NOMO-1 (cell line): ENCODE measurements around the gene LIMA1.
A peak's percentile ranks its signal among the peaks of the same experiment; 100 is the strongest.
"Not testable (repeated sequence)": the region's sequence is repeated elsewhere in the genome, so short reads cannot be mapped to it uniquely, and the experiment has no call there.

ENCODE experiments used
- DNase-seq, 2 experiments: peaks; one replicate each; lab custom pipeline; 2025; ENCODE audit not compliant: unreplicated experiment in 2 of 2; lab: John Stamatoyannopoulos, UW

The LIMA1 gene

DNA sequence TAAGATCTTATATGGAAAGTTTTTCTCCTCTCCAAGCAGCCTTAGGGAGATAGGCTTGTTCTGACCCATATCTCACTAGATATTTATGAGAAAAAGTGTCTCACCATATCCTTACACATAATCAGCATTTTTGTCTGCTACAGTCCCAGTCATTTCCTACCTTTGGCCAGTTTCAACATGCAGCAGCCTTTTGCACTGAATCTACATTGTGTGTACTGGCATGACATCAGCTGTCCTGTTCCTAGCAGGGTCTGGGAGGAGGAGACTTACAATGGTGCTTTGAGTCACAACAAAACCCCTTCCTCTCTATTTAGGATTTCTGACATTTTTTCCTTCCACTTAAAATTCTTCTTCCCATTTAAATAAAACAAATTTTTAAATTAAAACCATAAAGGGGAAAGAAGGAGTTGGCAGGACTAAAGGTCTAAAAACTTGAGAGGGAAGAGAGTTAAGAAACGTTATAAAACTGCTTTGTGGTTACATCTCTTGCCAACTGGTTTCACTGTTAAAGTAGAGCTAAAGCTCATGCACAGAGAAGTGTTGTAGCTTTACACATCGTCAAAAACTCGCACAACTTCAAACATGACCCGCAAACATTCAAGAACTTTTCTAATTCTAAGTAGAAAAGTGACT lies 62.8 kb downstream of the LIMA1 start:
- peak in 1 of 2 experiments; percentile 38 for DNase-seq

DNA sequence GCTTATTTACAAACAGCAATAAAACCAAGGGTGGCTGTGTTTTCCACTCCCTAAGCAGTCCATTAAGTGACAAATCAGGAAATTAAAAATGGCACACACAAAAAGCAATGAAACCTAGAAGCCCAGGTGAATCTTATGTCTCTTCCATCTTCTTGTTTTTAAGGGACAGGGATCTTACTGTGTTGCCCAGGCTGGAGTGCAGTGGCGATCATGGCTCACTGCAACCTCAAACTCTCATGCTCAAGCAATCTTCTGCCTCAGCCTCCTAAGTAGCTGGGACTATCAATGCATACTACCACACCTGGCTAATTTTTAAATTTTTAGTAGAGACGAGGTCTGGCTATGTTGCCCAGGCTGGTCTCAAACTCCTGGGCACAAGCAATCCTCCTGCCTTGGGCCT lies 63.8 kb downstream of the LIMA1 start:
- no peak for DNase-seq

DNA sequence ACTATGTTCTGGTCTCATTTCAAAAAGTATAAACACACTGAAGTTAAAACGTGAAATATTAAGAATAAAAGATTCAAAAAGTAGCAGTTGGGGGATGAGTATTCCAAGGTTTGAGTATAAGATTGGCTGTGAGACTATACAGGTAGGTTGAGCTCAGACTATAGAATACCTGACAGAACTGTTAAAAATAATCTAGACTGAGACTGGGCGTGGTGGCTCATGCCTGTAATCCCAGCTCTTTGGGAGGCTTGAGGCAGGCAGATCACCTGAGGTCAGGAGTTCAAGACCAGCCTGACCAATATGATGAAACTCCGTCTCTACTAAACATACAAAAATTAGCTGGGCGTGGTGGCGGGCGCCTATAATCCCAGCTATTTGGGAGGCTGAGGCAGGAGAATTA lies 64.3 kb downstream of the LIMA1 start:
- not testable (repeated sequence) for DNase-seq

DNA sequence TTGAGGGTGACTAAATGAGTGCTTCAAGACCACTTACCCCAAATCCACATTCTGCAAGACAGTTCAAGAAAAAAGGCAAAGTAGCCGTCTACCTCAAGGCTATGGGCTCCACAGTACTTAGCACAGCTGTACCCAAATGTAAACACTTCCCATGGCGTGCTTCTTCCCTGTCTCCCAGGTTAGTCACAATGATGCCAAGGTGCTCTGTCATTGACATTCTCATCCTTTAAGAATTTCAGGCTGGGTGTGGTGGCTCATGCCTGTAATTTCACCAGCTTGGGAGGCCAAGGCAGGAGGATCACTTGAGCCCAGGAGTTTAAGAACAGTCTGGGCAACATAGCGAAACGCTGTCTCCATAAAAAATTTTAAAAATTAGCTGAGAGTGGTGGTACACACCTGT lies 64.9 kb downstream of the LIMA1 start:
- no peak for DNase-seq

DNA sequence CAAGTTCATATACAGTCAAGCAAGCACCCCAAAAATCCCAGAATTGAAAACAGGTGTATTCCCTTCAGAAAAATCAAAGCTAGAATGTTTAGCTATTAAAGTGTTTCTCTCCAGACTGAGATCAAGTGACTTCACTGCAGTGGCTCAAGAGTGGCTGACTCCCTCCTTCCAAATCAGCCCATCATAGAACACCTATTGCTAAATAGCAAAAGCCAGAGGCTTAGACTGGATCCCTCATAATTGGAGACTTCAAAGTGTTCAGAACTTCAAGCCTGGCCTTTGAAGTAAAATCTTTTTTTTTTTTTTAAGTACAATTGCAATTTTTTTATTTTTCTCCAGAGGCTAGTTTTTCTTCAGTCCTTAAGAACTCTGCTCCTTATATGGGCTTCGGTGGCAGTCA lies 66.1 kb downstream of the LIMA1 start:
- DNase-seq = no peak

DNA sequence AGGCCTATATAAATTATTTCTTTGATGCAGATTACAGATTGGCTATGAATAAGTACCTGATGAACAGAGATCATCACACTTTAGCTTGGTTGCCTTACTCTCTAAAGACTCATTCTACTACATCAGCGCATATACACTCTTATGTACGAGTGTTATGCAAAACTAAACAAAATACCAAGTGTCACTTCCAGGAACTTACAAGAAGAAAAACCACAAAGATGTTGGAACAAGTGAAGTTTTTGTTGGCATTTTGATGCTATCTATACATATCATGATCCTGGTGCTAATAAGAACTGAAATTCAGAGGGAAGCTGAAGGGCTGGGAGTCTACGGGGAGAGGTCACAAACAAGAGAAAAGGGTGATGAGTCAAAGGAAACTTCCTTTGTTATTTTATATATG lies 68.3 kb downstream of the LIMA1 start:
- DNase-seq = no peak

DNA sequence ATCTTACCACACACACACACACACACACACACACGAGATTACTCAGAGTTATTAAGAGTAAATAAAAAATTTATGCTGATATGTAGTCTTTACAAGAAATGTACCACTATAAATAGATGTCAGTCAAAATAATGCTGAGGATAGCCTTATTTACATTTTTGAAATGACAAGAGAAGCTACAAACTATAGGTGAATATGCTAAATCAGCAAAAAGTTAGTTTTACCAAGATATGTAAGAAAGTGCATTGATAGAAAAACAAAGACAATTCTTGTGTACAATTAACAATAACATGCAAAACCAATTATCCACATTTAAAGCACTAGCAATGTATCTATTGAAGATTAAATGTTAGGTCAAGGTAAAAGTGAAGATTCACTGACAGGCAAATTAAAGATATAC lies 69.3 kb downstream of the LIMA1 start:
- DNase-seq = no peak

DNA sequence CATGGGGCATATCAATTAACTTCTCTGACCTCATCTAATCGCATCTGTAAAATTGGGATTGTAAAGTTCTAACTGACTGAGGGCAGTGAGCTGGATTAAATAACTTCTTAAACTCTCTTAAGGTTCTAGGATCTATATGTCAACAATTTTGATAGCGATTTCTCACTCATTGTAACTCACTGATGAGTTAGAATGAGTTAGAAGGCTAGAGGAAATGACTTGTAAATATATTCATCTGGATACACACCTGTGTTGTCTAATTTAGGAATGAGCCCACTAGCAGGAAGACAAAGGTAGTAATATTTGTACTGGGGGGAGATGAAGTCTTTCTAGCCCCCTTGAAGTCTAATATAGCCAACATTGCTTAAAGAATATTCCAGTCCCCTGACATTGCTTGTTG lies 69.9 kb downstream of the LIMA1 start:
- no peak for DNase-seq

DNA sequence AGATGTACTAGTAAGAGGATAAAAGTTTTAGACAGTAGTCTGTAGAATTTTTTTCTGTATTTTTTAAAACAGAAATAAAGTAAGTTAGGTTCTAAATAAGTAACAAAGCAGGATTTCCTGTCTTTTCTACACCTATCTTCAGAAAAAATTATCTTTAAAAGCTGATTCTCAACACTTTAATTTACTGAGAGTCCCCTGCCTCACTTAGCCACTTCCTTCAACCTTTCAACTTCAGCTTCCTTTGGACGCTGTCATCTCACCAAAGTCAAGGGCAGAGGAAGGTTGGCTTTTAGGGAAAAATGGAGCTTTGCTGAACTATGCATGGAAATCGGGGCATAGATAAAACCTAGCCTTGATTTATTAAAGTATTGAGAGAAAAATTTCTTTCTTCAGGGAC lies 71.3 kb downstream of the LIMA1 start:
- DNase-seq = no peak

DNA sequence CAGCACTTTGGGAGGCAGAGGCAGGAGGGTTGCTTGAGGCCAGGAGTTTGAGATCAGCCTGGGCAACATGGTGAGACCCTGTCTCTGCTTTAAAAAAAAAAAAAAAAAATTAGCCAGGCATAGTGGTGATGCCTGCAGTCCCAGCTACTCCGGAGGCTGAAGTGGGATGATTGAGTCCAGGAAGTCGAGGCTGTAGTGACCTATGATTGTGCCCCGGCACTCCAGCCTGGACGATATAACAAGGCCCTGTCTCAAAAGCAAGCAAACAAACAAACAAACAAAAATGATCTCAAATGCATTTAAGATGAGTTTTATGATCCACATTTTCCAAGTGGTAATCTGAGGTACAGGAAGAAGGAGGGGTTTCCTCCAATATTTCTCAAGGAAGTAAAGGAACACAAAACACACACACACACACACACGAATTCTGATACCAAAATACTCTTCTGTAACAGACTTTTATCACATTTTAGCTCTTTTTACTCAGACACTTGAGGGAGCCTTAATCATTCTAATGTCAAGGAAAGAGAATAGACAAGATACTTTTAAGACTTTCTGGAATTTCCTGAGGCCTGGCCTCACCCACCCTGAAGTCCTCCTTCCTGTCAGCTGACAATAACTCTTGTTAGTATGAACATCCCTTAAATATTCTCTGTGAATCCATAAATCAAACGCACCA lies 71.8 kb downstream of the LIMA1 start:
- no peak for DNase-seq

DNA sequence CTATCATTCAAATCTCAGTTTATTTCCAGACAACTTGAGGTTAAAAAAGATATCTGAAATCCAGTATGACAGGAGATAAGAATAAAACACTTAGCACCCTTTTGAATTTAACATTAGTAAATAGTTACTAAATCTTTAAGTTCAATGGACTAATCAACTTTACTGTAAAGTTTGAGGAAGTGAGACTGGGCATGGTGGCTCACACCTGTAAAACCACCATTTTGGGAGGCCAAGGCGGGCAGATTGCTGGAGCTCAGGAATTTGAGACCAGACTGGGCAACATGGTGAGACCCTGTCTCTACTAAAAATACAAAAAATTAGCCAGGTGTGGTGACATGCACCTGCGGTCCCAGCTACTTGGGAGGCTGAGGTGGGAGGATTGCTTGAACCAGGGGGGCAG lies 75.9 kb downstream of the LIMA1 start:
- no peak for DNase-seq

DNA sequence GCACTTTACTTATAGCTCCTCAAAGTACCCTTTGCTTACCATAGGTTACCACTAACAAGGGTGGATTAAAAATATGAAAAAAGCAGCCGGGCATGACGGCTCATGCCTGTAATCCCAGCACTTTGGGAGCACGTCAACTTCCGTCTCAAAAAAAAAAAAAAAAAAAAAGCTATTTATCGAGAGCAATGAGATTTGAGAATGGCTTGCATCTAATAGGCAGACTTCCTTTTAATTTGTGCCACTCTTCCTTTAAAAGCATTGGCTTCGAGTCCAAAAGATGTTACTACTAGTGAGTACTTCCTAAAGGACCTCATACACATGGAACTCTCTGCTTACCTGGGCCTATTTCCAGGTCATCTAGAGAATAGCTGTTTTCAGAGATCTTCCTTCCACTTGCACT lies 77.7 kb downstream of the LIMA1 start:
- no peak for DNase-seq

DNA sequence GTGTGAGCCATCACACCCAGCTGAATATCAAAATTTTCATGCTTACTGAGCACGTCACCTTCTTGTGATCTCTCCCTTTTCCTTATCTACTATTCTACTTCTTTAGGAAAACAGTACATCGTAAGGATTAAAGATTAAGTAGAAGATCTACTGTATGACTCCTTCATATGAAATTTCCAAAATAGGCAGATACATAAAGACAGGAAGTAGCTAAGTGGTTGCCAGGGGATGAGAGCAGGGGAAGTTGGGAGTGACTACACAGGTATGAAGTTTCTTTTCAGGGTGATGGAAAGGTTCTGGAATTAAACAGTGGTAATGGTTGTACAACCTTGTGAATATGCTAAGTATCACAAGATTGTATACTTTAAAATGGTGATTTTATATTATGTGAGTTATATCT lies 79.6 kb downstream of the LIMA1 start:
- no peak for DNase-seq

DNA sequence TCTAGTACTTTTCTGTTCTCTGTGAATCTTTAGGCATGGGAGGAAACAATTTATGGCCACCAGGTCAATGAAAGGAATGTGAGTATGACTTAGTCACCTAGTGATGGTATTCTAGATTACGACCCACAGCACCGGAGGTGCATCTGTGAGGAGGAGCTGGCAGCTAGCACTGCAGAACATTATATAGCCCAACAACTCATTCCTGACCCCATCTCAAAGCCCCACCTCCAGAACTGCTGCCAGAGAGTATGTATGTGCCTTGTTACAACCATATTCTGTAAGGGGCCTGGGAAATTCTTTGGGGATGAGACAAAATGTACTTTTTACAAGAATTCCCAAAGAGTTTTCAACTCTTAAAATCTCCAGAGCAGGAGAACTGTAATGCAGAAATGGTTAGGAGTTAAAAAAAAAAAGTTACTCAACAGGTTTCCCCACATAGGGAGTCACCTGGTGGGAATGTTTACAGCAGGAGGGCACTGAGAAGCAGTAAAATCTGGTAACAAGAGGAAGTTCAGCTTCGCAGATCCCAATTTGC lies 81.3 kb downstream of the LIMA1 start:
- DNase-seq = no peak

DNA sequence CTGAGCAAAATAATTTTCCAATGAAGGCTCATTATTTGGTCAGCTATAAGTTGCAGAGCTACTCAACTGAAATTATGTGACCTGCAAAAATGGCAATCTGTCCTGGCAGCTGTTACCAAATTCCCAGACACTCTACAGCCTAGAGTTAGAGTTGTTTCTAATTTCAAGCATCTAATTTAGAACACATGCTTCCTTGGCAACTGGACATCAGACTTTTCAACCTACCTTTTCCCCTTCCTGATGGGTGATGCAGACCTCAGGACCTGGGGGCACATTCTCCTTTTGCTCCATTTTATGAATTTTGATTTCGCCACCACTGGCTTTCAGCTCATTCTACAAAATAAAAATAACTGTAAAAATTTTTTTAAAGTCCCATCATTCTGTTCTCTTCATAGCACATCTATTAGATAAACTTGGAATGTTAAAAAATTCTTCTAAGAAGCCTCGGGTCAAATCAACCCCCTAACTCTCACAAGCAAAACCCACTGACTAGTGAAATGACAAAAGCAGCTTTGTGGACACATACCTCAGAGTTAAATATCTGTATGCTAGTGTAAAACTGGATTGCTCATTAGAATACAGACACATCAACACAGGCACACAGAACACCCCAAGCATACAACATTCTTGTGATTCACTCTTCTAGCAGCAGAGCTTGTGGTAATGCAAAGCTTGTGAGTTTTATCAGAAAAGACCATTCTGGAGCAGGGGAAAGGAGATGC lies 82.6 kb downstream of the LIMA1 start:
- DNase-seq = no peak

DNA sequence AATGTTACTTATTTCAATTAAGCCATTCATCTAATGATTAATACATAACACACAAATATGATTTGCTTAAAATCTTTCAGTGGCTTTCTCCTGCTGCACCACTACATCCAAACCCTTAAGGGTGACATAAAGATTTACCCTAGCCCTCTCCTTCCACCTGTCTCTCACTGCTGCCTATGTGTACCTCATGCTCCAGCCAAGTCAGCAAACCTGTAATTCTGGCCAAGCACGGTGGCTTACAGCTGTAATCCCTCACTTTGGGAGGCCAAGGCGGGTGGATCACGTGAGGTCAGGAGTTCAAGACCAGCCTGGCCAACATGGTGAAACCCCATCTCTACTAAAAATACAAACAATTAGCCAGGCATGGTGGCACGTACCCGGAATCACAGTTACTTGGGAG lies 84.5 kb downstream of the LIMA1 start:
- no peak for DNase-seq

DNA sequence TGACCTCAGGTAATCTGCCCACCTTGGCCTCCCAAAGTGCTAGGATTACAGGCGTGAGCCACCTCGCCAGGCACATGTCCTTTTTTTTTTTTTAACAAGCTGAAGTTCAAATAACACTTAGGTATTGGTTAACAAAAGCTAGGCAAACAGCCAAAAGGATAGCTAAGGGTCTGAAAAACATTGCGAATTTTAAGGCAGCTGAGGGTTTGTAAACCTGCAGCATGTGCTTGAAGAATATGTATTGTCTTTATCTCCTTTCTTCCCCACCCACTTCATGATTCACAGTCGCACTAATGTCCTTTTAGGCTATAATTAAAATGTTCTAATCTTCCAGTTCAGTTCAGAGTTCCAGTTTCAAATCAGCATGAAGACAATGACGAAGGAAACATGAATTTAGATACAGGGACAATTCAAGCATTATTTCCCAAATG lies 86.0 kb downstream of the LIMA1 start:
- DNase-seq = no peak

DNA sequence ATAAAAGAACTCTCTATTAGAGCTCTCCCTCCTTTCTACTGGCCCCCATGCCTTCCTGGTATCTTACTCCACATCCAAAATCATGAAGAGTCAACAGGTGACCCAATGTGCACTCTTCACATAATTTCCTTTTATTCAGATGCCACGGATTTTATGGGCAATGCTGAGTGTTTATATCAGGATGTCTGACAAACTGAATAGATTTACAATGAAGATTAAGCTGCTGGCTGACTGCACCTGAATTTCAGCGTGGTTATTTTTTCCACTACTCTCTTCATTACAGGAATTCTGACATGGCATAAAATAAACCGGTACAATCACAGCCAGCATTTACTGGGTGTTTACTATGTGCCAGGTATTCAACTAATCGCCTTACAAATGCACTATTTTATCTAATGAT lies 86.8 kb downstream of the LIMA1 start:
- no peak for DNase-seq

DNA sequence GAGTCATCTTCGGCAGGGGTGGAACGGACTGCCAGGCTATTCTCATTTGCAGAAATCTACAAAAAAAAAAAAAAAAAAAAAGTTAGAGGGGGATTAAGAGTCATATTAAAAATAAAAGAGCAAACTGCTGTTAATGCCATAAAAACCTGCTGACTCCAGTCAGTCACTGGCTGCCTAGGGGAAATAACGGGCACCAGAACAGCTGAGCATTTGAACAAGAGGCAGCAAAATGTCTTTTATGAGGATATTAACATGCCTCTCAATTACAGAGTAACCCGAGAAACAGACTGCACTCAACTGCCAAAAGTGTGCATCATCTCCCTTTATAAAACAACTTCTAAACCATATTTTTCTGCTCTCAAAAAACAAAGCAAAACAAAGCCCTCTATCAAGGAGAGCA lies 87.5 kb downstream of the LIMA1 start:
- DNase-seq = no peak

DNA sequence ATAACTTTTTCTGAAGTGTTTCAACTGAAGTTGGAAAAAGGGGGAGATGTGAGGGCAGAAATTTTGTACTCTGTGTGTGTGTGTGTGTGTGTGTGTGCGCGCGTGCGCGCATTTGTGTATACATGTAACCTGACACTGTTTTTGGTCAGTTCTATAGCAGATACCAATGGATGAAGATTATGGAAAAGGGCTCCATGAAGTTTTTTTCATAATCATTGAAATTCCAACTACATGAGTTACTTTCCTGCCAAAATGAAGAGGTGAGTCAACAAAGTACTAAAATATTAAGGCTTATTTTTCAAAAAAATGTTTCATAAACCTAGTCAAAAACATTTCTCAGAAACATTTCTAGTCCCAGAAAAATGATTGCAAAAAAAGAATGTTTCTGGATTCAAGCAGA lies 90.4 kb downstream of the LIMA1 start:
- DNase-seq = no peak

DNA sequence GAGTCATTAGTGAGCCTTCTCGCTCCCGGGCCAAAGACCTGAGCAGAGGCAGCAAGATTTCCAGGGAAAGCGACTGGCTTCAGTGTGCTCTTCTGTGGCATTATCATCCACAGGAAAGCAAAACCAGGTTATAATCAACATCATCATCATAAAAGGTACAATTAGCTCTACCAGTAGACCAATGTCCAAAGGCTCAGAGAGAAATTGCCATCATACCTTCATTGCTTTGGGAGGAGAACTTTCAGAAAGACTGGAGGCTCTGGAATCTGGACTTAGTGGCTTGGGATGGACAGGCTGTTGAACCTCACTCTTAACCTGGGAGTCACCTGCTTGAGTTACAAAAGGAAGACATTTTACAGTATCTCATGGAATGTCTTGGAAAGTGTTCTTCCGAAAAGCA lies 91.1 kb downstream of the LIMA1 start:
- DNase-seq = no peak

DNA sequence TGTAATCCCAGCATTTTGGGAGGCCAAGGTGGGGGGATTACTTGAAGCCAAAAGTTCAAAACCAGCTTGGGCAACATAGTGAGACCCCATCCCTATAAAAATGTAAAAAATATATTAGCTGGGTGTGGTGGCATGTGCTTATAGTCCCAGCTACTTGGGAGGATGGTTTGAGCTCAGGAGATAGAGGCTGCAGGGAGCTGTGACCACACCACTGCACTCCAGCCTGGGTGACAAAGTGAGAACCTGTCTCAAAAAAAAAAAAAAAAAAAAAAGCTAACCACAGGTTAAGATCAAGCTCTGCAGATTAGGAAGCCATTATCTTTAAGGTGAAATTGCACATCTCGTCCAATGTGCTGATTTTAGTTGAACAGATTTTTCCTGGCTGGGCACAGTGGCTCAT lies 92.5 kb downstream of the LIMA1 start:
- no peak for DNase-seq
